K562 (cell line): ENCODE data around the gene OR7A5. TPM values are rescaled to one million over a fixed set of nuclear protein-coding genes. Genes with fewer than 3 reads are reported as not detected.
A peak's percentile ranks its signal among the peaks of the same experiment; 100 is the strongest.
"Not testable (repeated sequence)": the region's sequence is repeated elsewhere in the genome, so short reads cannot be mapped to it uniquely, and the experiment has no call there.

Experiments
- ATF3 ChIP-seq, 2 experiments: fragments of 450-650 bp in 1 of 2; sonication (generic) in 1 of 2; formaldehyde crosslinking in 1 of 2; IDR thresholded peaks in 1 of 2; conservative IDR thresholded peaks in 1 of 2; 2 replicates each; pipeline versions ENCODE4 v1.6.1 to v1.8.1; 2016 to 2023; ENCODE audit warnings: mild to moderate bottlenecking in 2 of 2, moderate library complexity in 2 of 2, inconsistent platforms in 1 of 2, missing genetic modification reagents in 1 of 2
- CBFA2T2 ChIP-seq: fragments of 450-650 bp; conservative IDR thresholded peaks from 2 replicates; pipeline ENCODE4 v1.6.1; 2017; ENCODE audit warnings: mild to moderate bottlenecking
- CHD4 ChIP-seq: fragments of 200-600 bp; sonication (generic); IDR thresholded peaks from 3 replicates; pipeline ENCODE4 v1.6.1; 2012; ENCODE audit warnings: low read depth, mild to moderate bottlenecking, mixed read lengths, low read length, inconsistent platforms; ENCODE audit not compliant: insufficient read depth, insufficient replicate concordance, poor library complexity, severe bottlenecking
- KLF6 ChIP-seq: fragments of 250-450 bp; sonication (Bioruptor Pico); IDR thresholded peaks from 2 replicates; pipeline ENCODE4 v1.4.0; 2020; ENCODE audit warnings: mild to moderate bottlenecking, moderate library complexity, borderline replicate concordance
- POLR2AphosphoS5 ChIP-seq: IDR thresholded peaks from 2 replicates; pipeline ENCODE4 v1.6.1; 2011; ENCODE audit warnings: mild to moderate bottlenecking, low read depth, low read length, moderate library complexity; ENCODE audit not compliant: control insufficient read depth, insufficient read depth
- TRIM24 ChIP-seq, 2 experiments: fragments of 450-650 bp; IDR thresholded peaks; 2 replicates each; pipeline ENCODE4 v1.6.1; 2016
- VEZF1 ChIP-seq: fragments of 200-800 bp; sonication (Bioruptor generic); IDR thresholded peaks from 2 replicates; pipeline ENCODE4 v1.6.1; 2017; ENCODE audit warnings: missing genetic modification characterization, missing compliant biosample characterization
- ZNF583 ChIP-seq: fragments of 250-450 bp; sonication (Bioruptor Pico); IDR thresholded peaks from 2 replicates; pipeline ENCODE4 v1.4.0; 2020
- ZNF589 ChIP-seq: fragments of 200-800 bp; sonication (Bioruptor generic); IDR thresholded peaks from 2 replicates; pipeline ENCODE4 v1.6.1; 2016; ENCODE audit warnings: low read depth, missing genetic modification characterization, missing compliant biosample characterization
- polyA plus RNA-seq, 8 experiments: library from polyadenylated mRNA; depleted of rRNA in 4 of 8; stranded (reverse) in 5 of 8; unstranded in 3 of 8; fragments of >200 nt; fragmentation: Nextera tagmentation in 2 of 8; fragmentation: Illumina TruSeq in 1 of 8; extraction: Ambion mirVana in 2 of 8; extraction: Trizol in 1 of 8; gene quantifications; 2 replicates each; pipeline versions ENCODE4 v1.2.1 to v1.2.3, GENCODE V29; 2011 to 2014; ENCODE audit warnings: inconsistent platforms in 1 of 8, missing spikeins in 1 of 8
- total RNA-seq, 7 experiments: library from RNA; depleted of rRNA in 6 of 7; stranded (reverse); fragments of >200 nt in 6 of 7; fragmentation: Illumina TruSeq in 2 of 7; extraction: Trizol in 2 of 7; gene quantifications; 2 replicates each; pipeline versions ENCODE4 v1.2.1 to v1.2.3, GENCODE V29; 2011 to 2021; ENCODE audit warnings: low replicate concordance in 1 of 7
- TF ChIP-seq, protein P1 (sequence below), 2 experiments: fragments of 450-650 bp; formaldehyde crosslinking in 1 of 2; IDR thresholded peaks; 2 replicates each; pipeline versions ENCODE4 v1.4.0 to v1.6.1; 2014 to 2020; ENCODE audit warnings: mild to moderate bottlenecking in 2 of 2, borderline replicate concordance in 1 of 2, low read depth in 1 of 2
- TF ChIP-seq, protein P2 (sequence below), 3 experiments: IDR thresholded peaks in 2 of 3; conservative IDR thresholded peaks in 1 of 3; 2 replicates each; pipeline ENCODE4 v1.5.1; 2011 to 2012; ENCODE audit warnings: low read length in 3 of 3, mild to moderate bottlenecking in 3 of 3, control low read depth in 2 of 3, improper control_type of control experiment in 1 of 3, inconsistent platforms in 1 of 3, low read depth in 1 of 3, mixed read lengths in 1 of 3, moderate library complexity in 1 of 3; ENCODE audit not compliant: insufficient read depth in 2 of 3

OR7A5 gene
- total and polyA plus RNA-seq, 9 of the 15 experiments (the other 6 are each of a cell fraction or from before 2014, with no cell fraction given): not detected

DNA sequence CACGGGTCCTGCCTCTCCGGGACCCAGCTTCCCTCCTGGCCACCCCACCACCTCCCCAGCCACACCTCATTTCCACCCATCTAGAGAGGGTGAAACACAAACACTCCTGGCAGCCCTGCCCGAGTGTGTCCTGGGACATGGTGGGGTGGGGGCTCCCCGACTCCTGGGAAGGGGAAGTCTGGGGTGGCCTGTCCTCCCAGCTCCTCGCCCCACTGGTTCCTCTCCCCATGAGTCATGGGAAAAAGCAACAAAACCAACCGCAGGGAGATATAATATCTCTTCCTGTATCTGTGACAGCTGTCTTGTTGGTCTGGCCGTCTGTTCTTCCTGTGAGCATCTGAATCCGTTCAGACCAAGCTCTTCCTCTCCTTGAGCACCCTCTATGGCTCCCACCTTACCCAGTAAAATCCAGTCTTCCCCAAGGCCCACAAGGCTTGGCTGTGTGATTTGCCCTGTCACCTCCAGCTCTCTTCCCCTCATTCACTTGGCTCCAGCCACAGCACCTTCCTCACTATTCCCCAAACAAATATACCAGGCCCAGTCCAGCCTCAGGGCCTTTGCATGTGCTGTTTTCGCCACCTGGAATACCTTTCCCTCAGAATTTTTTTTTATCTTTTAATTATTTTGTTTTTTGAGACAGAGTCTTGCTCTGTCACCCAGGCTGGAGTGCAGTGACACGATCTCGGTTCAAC lies 49.7 kb downstream of the OR7A5 start (continued):
- TF ChIP-seq, protein P1, sequence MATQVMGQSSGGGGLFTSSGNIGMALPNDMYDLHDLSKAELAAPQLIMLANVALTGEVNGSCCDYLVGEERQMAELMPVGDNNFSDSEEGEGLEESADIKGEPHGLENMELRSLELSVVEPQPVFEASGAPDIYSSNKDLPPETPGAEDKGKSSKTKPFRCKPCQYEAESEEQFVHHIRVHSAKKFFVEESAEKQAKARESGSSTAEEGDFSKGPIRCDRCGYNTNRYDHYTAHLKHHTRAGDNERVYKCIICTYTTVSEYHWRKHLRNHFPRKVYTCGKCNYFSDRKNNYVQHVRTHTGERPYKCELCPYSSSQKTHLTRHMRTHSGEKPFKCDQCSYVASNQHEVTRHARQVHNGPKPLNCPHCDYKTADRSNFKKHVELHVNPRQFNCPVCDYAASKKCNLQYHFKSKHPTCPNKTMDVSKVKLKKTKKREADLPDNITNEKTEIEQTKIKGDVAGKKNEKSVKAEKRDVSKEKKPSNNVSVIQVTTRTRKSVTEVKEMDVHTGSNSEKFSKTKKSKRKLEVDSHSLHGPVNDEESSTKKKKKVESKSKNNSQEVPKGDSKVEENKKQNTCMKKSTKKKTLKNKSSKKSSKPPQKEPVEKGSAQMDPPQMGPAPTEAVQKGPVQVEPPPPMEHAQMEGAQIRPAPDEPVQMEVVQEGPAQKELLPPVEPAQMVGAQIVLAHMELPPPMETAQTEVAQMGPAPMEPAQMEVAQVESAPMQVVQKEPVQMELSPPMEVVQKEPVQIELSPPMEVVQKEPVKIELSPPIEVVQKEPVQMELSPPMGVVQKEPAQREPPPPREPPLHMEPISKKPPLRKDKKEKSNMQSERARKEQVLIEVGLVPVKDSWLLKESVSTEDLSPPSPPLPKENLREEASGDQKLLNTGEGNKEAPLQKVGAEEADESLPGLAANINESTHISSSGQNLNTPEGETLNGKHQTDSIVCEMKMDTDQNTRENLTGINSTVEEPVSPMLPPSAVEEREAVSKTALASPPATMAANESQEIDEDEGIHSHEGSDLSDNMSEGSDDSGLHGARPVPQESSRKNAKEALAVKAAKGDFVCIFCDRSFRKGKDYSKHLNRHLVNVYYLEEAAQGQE (IDR thresholded peaks at IDR 0.05; ENCODE audit: borderline replicate concordance): peak; percentile 17; the same call in 1 of the 2 replicates
- TF ChIP-seq, protein P1 (CRISPR knock-in tag; IDR thresholded peaks at IDR 0.05; ENCODE audit: low read depth): not testable (repeated sequence)
- TF ChIP-seq VEZF1 (peak; percentile 80), CBFA2T2 (peak; percentile 67), TRIM24 (IDR thresholded peaks at IDR 0.05) (peak; percentile 47 to 58; a peak in 2 of 4 replicates), ATF3 (IDR thresholded peaks at IDR 0.05) (peak; percentile 78; the same call in 1 of the 2 replicates), ZNF589 (CRISPR knock-in tag) (0 out of 2 replicates have a peak, but pooled peaks have one; percentile 23), POLR2AphosphoS5 (0 out of 2 replicates have a peak, but pooled peaks have one; percentile 15), CHD4 (peak; percentile 53), ZNF583 (CRISPR knock-in tag) (0 out of 2 replicates have a peak, but pooled peaks have one; percentile 11), KLF6 (CRISPR knock-in tag) (peak; percentile 46)
- not testable (repeated sequence) for TF ChIP-seq ATF3 (CRISPR knock-in tag; conservative IDR thresholded peaks at IDR 0.05)
- TF ChIP-seq, protein P2, sequence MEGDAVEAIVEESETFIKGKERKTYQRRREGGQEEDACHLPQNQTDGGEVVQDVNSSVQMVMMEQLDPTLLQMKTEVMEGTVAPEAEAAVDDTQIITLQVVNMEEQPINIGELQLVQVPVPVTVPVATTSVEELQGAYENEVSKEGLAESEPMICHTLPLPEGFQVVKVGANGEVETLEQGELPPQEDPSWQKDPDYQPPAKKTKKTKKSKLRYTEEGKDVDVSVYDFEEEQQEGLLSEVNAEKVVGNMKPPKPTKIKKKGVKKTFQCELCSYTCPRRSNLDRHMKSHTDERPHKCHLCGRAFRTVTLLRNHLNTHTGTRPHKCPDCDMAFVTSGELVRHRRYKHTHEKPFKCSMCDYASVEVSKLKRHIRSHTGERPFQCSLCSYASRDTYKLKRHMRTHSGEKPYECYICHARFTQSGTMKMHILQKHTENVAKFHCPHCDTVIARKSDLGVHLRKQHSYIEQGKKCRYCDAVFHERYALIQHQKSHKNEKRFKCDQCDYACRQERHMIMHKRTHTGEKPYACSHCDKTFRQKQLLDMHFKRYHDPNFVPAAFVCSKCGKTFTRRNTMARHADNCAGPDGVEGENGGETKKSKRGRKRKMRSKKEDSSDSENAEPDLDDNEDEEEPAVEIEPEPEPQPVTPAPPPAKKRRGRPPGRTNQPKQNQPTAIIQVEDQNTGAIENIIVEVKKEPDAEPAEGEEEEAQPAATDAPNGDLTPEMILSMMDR (IDR thresholded peaks at IDR 0.05 in 2 of 3, conservative IDR thresholded peaks at IDR 0.05 in 1 of 3; ENCODE audit: insufficient read depth in 2 of 3, low read depth in 1 of 3, low read length in 3 of 3): peak in 1 of 3 experiments; percentile 30; a peak in 2 of 6 replicates
